Endothelial cell of umbilical vein (primary cell): Measurements from ENCODE around the gene AP4B1. TPM values are rescaled to one million over a fixed set of nuclear protein-coding genes. Genes with fewer than 3 reads are reported as not detected.

ENCODE experiments used
- BruUV-seq: library from RNA; stranded (reverse); fragments of 400-500 nt; replicated peaks from 2 replicates; lab custom pipeline; 2021; lab: Mats Ljungman, UMichigan
- CTCF ChIA-PET: fragments of 300-600, 350-600 bp; sonication (Branson Sonifier 250); formaldehyde crosslinking; loops from one replicate; lab custom pipeline; 2021; ENCODE audit warnings: antibody characterized with exemption, inconsistent platforms; lab: Charles Lee
- POLR2A ChIA-PET: fragments of 300-600, 350-600 bp; sonication (Branson Sonifier 250); formaldehyde crosslinking; loops from one replicate; lab custom pipeline; 2021; ENCODE audit warnings: antibody characterized with exemption, inconsistent platforms; lab: Charles Lee
- DNase-seq: peaks from one replicate; pipeline ENCODE4 v3.0.0-alpha.2; 2011; ENCODE audit warnings: low read depth, low spot score
- FAIRE-seq: peaks from 2 replicates; lab custom pipeline; 2011; peaks lifted over from hg19 to GRCh38; lab: Jason Lieb, UNC
- H2AFZ ChIP-seq: 2 replicates; pipeline ENCODE4 v1.6.0; 2012; ENCODE audit warnings: low read depth, low read length, control low read depth, inconsistent platforms
- H3K27ac ChIP-seq: 2 replicates; pipeline ENCODE4 v1.5.1; 2011; ENCODE audit warnings: low read depth, mild to moderate bottlenecking, control low read depth, low read length, moderate library complexity; ENCODE audit not compliant: insufficient read depth
- H3K27me3 ChIP-seq, 2 experiments: 2 replicates each; pipeline versions ENCODE4 v1.6.0 to v1.6.1; 2011; ENCODE audit warnings: low read length in 2 of 2, mixed read lengths in 1 of 2; ENCODE audit not compliant: control insufficient read depth in 2 of 2, insufficient read depth in 2 of 2
- H3K36me3 ChIP-seq, 2 experiments: 2 replicates in 1 of 2; 3 replicates in 1 of 2; pipeline ENCODE4 v1.5.1; 2011; ENCODE audit warnings: low read length in 2 of 2, mild to moderate bottlenecking in 1 of 2, moderate library complexity in 1 of 2; ENCODE audit not compliant: control insufficient read depth in 2 of 2, insufficient read depth in 2 of 2; ENCODE audit errors: extremely low read depth in 1 of 2
- H3K4me1 ChIP-seq: 3 replicates; pipeline ENCODE4 v1.5.1; 2011; ENCODE audit warnings: mild to moderate bottlenecking, low read length; ENCODE audit not compliant: control insufficient read depth, insufficient read depth; ENCODE audit errors: extremely low read depth
- H3K4me2 ChIP-seq: 2 replicates; pipeline ENCODE4 v1.6.1; 2011; ENCODE audit warnings: low read length, control low read depth, mixed read lengths; ENCODE audit not compliant: insufficient read depth
- H3K4me3 ChIP-seq, 3 experiments: fragments of 200-600 bp in 1 of 3; sonication (generic), shearing (Covaris generic) in 1 of 3; replicated peaks in 1 of 3; 2 replicates each; pipeline ENCODE4 v1.5.1; 2011 to 2016; ENCODE audit warnings: control low read depth in 3 of 3, low read length in 3 of 3, mild to moderate bottlenecking in 2 of 3, inconsistent platforms in 1 of 3, low read depth in 1 of 3, moderate library complexity in 1 of 3; ENCODE audit not compliant: insufficient read depth in 1 of 3
- H3K79me2 ChIP-seq: 2 replicates; pipeline ENCODE4 v1.6.0; 2012; ENCODE audit warnings: low read length, inconsistent platforms; ENCODE audit not compliant: control insufficient read depth, insufficient read depth
- H3K9ac ChIP-seq: replicated peaks from 2 replicates; pipeline ENCODE3; 2011; ENCODE audit warnings: low read length, control low read depth; ENCODE audit not compliant: insufficient read depth; ENCODE audit errors: extremely low read depth
- H3K9me1 ChIP-seq: replicated peaks from 3 replicates; pipeline ENCODE4 v1.6.0; 2011; ENCODE audit warnings: mild to moderate bottlenecking, low read length; ENCODE audit not compliant: control insufficient read depth, insufficient read depth; ENCODE audit errors: extremely low read depth
- H3K9me3 ChIP-seq: replicated peaks from 2 replicates; pipeline ENCODE4 v1.5.1; 2012; ENCODE audit warnings: low read length, inconsistent platforms; ENCODE audit not compliant: control insufficient read depth, insufficient read depth
- H4K20me1 ChIP-seq: replicated peaks from 2 replicates; pipeline ENCODE3; 2011; ENCODE audit warnings: mild to moderate bottlenecking, low read length; ENCODE audit not compliant: control insufficient read depth, insufficient read depth; ENCODE audit errors: extremely low read depth
- EZH2 ChIP-seq: IDR thresholded peaks from 2 replicates; pipeline ENCODE4 v1.6.1; 2012; ENCODE audit warnings: borderline replicate concordance, low read depth, mild to moderate bottlenecking, moderate library complexity, low read length, inconsistent platforms; ENCODE audit not compliant: severe bottlenecking
- GATA2 ChIP-seq: IDR thresholded peaks from 2 replicates; pipeline ENCODE4 v1.7.0; 2011; ENCODE audit warnings: low read depth, mild to moderate bottlenecking, moderate library complexity, mixed read lengths, low read length; ENCODE audit not compliant: insufficient read length, insufficient read depth
- JUN ChIP-seq: IDR thresholded peaks from 2 replicates; pipeline ENCODE4 v1.6.1; 2011; ENCODE audit warnings: borderline replicate concordance, low read depth; ENCODE audit not compliant: insufficient read length, insufficient read depth
- MYC ChIP-seq: IDR thresholded peaks from one replicate; pipeline ENCODE4 v1.6.1; 2011; ENCODE audit warnings: mild to moderate bottlenecking, low read depth, low read length
- POLR2A ChIP-seq: IDR thresholded peaks from 2 replicates; pipeline ENCODE4 v1.6.1; 2012; ENCODE audit warnings: low read depth, mild to moderate bottlenecking, control low read depth, low read length
- POLR2AphosphoS5 ChIP-seq: IDR thresholded peaks from 2 replicates; pipeline ENCODE4 v1.6.1; 2012; ENCODE audit warnings: low read depth, mild to moderate bottlenecking, control low read depth, low read length, moderate library complexity; ENCODE audit not compliant: insufficient read depth
- dilution Hi-C: fragments of 300-500 bp; cut with MboI; formaldehyde crosslinking; loops from one replicate; pipeline ENCODE4 v1.15.0; 2019; ENCODE audit warnings: low sequenced_read_pairs; ENCODE audit not compliant: extremely low pct_ligation_motif_present
- intact Hi-C: fragments of 100-400 bp; cut with micrococcal nuclease; formaldehyde crosslinking; loops from one replicate; pipeline ENCODE4 v1.10.0; 2022
- polyA plus RNA-seq, 4 experiments: library from polyadenylated mRNA; depleted of rRNA in 3 of 4; stranded (reverse) in 3 of 4; unstranded in 1 of 4; fragments of >200 nt; gene quantifications; 2 replicates each; pipeline versions ENCODE4 v1.2.1 to v1.2.3, GENCODE V29; 2011 to 2012; ENCODE audit warnings: missing spikeins in 1 of 4
- total RNA-seq: library from RNA; stranded (reverse); gene quantifications from 2 replicates; pipeline ENCODE4 v1.2.3, GENCODE V29; 2021
- TF ChIP-seq, protein P1 (sequence below): IDR thresholded peaks from 2 replicates; pipeline ENCODE4 v1.6.1; 2011; ENCODE audit not compliant: insufficient read depth, insufficient read length
- TF ChIP-seq, protein P2 (sequence below), 2 donors: IDR thresholded peaks; 1 replicate in 1 of 2; 2 replicates in 1 of 2; pipeline ENCODE4 v1.5.1; 2011; ENCODE audit warnings: low read length in 2 of 2, mild to moderate bottlenecking in 2 of 2, moderate library complexity in 2 of 2, control low read depth in 1 of 2, inconsistent platforms in 1 of 2, low read depth in 1 of 2; ENCODE audit not compliant: insufficient read depth in 1 of 2; ENCODE audit errors: extremely low read depth in 1 of 2

AP4B1 gene
- total and polyA plus RNA-seq, 2 donors (not counting 3 experiments of a cell fraction or from before 2014, with no cell fraction given) = 21.9 to 33.0 TPM

DNA sequence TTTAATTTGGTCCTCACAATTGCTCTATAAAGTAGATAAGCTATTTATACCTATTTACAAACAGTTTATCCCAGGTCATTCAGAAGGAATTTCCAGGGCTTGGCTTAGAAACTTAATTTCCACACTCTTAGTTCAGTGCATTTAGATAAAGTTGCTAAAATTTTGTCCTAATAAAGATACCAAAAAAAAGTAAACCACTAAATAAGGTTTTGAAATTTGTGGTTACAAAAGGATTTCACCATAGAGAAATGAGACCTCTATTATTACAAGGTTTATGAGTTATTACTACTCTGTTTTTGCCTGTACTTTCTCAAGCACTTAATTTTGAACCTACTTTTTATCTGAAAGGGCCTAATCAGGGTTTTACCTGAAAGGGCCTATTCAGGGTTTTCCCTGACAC, 55.5 kb downstream of the AP4B1 start:
- Histone ChIP-seq H4K20me1 (no peaks in the 10 kb centered on the region), H3K36me3 (no peaks in the 10 kb centered on the region), H3K27me3 (no peaks in the 10 kb centered on the region), H3K9ac (no peak overlapping the region), H3K9me3 (no peaks in the 10 kb centered on the region), H3K9me1 (no peaks in the 10 kb centered on the region), H2AFZ (no peak overlapping the region), H3K4me1 (no peaks in the 10 kb centered on the region), H3K4me3 (no peak overlapping the region), H3K4me2 (no peak overlapping the region), H3K79me2 (no peaks in the 10 kb centered on the region), H3K27ac (no peak overlapping the region)
- ChIA-PET CTCF (interaction anchor here (1.3 kb wide), 1 partner anchor 10 kb away, joined by 3 read pairs; no protein-coding TSS in a partner anchor), POLR2A (no interaction called here)
- FAIRE-seq (no peak), DNase-seq (no peak)
- no peak for TF ChIP-seq GATA2
- BruUV-seq = no TSS peak
- intact Hi-C loops (no loop called here), dilution Hi-C loops (no loop called here)

DNA sequence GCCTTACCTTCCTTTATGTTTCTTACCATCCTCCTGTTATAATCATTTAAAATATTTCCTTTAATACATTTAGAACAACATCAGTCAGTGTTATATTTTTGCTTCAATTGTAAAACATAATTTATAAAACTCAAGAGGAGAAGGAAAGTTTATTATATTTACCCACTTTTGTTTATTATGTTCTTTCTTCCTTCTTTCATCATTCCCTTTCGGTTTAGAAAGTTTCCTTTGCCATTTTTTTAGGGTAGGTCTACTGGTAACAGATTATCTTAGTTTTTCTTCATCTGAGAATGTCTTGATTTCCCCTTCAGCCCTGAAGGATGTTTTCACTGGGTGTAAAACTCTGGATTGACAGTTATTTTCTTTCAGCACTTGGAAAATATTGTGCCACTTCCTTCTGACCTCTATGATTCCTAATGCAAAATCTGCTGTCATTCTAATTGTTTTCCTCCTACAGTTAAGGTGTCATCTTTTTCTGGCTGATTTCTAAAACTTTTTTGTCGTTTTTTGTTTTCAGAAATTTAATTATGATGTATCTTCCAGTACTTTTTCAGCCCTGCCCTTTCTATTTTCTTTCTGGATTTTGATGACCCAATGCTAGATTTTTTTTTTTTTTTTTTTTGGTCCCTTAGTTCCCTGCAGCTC, 58.1 kb downstream of the AP4B1 start:
- no peaks in the 10 kb centered on the region for H3K36me3 ChIP-seq
- DNase-seq = no peak
- no peaks in the 10 kb centered on the region for H3K9me3 ChIP-seq
- dilution Hi-C loops (no loop called here), intact Hi-C loops (no loop called here)
- H3K27me3 ChIP-seq = no peaks in the 10 kb centered on the region
- H3K79me2 ChIP-seq = no peaks in the 10 kb centered on the region
- no peaks in the 10 kb centered on the region for H3K4me1 ChIP-seq
- CTCF ChIA-PET = no interaction called here
- no peak overlapping the region for H3K4me3 ChIP-seq
- POLR2A ChIA-PET = no interaction called here
- H3K4me2 ChIP-seq = no peak overlapping the region
- H2AFZ ChIP-seq = no peak overlapping the region
- no peak overlapping the region for H3K9ac ChIP-seq
- no peaks in the 10 kb centered on the region for H3K9me1 ChIP-seq
- no peak overlapping the region for H3K27ac ChIP-seq
- no TSS peak for BruUV-seq
- no peak for TF ChIP-seq EZH2
- TF ChIP-seq POLR2AphosphoS5 = no peak
- TF ChIP-seq POLR2A = no peak
- no peak for TF ChIP-seq MYC
- TF ChIP-seq JUN = no peak
- TF ChIP-seq, protein P1, sequence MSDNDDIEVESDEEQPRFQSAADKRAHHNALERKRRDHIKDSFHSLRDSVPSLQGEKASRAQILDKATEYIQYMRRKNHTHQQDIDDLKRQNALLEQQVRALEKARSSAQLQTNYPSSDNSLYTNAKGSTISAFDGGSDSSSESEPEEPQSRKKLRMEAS = no peak
- no peak for TF ChIP-seq GATA2
- TF ChIP-seq, protein P2, sequence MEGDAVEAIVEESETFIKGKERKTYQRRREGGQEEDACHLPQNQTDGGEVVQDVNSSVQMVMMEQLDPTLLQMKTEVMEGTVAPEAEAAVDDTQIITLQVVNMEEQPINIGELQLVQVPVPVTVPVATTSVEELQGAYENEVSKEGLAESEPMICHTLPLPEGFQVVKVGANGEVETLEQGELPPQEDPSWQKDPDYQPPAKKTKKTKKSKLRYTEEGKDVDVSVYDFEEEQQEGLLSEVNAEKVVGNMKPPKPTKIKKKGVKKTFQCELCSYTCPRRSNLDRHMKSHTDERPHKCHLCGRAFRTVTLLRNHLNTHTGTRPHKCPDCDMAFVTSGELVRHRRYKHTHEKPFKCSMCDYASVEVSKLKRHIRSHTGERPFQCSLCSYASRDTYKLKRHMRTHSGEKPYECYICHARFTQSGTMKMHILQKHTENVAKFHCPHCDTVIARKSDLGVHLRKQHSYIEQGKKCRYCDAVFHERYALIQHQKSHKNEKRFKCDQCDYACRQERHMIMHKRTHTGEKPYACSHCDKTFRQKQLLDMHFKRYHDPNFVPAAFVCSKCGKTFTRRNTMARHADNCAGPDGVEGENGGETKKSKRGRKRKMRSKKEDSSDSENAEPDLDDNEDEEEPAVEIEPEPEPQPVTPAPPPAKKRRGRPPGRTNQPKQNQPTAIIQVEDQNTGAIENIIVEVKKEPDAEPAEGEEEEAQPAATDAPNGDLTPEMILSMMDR (IDR thresholded peaks at IDR 0.05; ENCODE audit: extremely low read depth in 1 of 2, insufficient read depth in 1 of 2, low read depth in 1 of 2, low read length in 2 of 2) = no peak
- no peaks in the 10 kb centered on the region for H4K20me1 ChIP-seq
- no peak for FAIRE-seq
